ENCODE results near the gene ASPG.
"Not testable (repeated sequence)": the region's sequence is repeated elsewhere in the genome, so short reads cannot be mapped to it uniquely, and the experiment has no call there.

ASPG gene

DNA sequence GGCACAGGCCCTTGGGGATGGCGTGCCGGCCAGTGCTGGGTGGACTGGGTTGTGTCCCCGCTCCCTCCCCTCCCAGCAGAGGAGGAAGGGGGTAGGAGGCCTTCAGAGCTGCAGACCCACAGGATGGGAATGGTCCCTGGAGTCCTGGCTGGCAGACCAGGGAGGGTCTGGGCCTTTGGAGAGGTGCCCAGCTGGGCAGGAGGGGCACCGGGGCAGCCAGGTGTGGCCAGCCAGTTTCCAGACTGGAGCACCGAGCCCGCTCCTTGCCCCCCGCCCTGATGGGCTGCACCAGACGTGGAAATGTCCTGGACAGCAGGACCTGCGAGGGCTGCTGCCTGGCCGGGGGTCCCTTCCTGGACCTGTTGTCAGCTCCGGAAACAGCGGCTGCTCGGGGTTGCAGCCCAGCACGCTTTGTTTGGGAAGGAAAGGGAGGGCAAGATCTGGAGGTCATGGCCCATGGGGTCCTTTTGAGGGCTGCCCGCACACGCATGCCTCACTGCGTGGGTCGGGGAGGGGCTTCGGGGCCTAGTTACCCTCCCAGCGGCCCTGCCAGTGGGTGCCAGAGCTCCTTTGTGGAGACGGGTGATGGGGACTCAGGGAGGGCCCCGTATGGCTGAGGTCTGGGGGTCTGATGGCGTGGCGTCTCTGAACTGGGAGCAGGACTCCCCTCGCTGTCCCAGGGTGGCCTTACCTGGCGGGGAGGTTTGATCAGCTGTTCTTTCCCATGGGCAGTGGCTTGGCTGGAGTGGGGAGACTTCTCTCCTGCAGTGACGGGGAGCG, 62.0 kb downstream of the ASPG start:
- no peak for DNase-seq (ENCODE audit: low spot score)

GRCh38 chr14:104148433-104149277, 63.2 kb downstream of the ASPG start:
- DNase-seq (ENCODE audit: low spot score): no peak

- DNase-seq (ENCODE audit: low spot score): no peak
These were observed 63.7 kb downstream of the ASPG start for GRCh38 chr14:104149278-104149595.

DNA sequence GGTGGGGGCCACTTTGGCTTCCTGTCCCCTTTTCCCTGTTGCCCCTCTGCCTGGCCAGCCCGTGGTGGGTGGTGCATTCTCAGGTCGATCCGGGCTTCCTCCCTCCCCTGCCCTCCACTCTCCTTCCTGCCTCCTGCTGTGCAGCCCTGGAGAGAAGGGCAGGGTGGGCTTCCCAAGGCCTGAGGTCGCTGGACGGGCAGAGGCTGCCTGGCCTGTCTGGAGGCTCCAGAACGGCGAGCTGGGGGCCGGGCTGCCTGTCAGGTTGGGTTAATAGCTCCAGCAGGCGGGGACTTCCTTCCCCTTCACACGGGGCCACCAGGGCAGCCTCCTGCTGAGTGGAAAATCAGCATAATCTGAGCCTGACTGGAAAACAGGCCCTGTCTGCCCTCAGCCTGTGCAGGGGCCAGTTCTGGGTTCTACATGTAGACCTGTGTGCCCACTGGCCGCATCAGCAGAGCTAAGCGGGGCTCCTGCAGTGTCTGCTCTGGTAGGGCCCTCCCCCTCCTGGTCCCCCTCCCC, 64.2 kb downstream of the ASPG start:
- no peak for DNase-seq (ENCODE audit: low spot score)

DNA sequence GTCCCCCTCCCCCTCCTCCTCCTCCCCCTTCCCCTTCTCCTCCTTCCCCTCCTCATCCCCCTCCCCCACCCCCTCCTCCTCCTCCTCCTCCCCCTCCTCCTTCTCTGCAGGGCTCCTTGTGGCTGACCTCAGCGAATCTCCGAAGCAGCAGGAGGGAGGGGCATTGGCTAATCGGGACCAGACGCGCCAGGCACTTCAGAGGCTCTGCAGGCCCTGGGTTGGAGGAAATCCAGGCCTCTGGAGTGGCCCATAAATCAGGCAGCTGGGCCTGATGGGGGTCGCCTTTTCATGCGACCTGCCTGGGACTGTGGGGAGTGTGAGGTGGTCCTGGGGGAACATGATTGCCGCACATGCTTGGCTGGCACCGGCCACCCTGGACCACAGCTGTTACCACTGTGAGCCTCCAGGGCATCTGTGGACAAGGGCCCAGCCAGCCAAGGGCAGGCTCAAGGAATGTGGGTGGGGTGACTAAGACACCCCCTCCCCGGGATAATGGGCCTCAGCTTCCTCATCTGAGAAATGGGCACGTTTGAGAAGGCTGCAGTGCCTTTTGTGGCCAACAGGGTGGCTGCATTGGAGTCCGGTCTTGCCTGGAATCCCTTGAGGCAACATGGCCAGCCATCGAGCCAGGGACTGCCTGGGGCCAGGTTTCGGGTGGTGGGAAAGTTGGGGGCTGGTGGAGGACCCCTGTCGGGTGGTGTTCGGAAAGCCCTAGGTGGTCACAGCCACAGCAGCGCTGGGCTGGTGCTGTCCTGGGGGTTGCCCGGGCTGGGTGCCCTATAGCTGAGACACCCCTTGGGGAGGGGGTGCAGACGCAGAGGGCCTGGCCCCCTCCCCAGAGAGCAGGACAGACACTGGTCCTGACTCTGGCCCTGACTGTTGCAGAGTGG, 64.9 kb downstream of the ASPG start:
- no peak for DNase-seq (ENCODE audit: low spot score)

DNA sequence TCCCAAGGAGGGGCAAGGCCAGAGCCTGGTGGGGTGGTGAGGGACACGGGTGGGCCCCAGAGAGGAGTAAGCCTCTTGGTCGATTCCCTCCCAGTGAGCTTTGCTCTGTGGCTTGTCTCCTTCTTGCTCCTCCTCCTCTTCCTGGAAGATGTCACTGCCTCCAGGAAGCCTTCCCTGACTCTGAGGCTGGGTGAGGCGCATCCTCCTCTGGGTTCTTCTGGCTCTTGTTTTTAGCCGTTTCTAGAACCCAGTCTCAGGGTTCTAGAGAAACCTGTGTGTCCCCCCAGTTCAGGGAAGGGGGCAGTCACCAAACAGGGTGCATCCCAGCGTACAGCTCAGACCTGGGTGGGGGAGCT, 65.5 kb downstream of the ASPG start:
- DNase-seq (ENCODE audit: low spot score): no peak

GRCh38 chr14:104151566-104152245, 66.2 kb downstream of the ASPG start:
- DNase-seq (ENCODE audit: low spot score): no peak

GRCh38 chr14:104152246-104152575, 66.7 kb downstream of the ASPG start:
- DNase-seq (ENCODE audit: low spot score): no peak

DNA sequence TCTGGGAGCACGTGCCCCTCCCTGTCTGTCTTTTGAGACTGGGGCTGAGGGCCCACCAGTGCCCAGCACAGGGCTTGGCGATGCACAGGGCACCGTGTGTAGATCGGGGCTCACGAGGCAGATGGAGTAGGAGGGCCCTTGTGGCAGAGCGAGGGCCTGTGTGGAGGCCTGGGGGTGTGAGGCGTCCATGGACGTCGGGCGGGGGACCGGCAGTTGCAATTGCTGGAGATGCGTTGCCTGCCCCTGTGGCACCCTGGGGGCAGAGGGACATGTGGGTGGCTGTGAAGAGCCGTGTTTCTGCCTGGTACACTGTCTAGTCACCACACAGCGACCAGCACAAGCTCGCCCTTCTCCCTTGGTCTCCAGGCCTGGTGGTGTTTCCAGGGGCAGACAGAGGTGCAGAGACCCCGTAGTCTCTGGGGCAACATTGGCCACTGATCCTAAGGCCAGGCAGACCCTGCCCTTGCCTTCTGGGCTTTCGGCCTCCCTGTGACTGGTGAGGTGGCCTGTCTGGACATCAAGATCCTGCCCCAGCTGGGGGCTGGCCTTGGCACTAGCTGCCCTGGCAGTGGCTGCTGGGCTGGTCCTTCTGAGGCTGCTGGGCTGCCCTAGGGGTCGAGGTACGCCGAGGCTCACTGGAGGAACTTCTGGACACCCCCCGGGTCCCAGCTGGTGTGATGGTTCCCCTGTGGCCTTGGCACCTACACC, 67.3 kb downstream of the ASPG start:
- no peak for DNase-seq (ENCODE audit: low spot score)

- DNase-seq (ENCODE audit: low spot score): not testable (repeated sequence)
These were observed 67.9 kb downstream of the ASPG start for GRCh38 chr14:104153394-104153755.

- DNase-seq (ENCODE audit: low spot score): no peak
These were observed 68.7 kb downstream of the ASPG start for GRCh38 chr14:104154246-104154645.

DNA sequence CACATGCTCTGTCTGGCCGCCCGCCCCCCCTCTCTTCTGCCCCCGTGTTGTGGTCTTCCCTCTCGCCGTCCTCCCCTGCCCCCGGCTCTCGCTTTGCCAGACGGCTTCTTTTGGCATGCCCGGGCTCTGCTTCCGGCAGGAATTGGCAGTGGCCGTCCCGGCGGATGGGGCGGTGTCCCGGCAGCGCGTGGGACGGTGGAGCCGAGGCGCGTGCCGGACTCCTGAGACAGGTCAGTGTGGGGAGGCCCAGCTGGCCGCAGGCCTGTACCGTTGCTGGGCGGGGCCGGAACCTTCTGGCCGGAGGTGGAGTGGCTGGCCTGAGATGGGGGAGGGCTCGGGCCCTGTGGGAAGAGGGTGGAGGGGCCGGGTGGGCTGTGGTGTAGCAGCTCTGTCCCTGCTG, 70.0 kb downstream of the ASPG start:
- no peak for DNase-seq (ENCODE audit: low spot score)

DNA sequence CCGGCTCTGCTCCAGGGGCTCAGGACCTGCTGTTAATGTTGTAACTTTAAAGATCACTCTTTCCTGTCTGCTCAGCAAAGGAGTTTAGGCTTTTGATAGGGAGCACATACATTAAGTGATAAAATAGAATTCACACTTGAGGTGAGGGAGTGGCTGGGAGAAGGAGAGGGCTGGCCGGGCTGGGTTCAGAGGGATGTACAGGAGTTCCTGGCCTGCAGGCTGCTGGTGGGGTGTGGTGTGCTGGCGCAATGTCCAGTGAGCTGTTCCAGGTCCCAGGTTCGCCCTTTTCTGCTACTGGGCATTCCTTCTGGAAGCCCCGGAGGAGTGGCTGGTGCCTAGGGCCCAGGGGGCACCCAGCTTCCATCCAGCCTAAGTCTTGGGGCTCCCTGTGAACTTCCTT, 70.6 kb downstream of the ASPG start:
- no peak for DNase-seq (ENCODE audit: low spot score)

DNA sequence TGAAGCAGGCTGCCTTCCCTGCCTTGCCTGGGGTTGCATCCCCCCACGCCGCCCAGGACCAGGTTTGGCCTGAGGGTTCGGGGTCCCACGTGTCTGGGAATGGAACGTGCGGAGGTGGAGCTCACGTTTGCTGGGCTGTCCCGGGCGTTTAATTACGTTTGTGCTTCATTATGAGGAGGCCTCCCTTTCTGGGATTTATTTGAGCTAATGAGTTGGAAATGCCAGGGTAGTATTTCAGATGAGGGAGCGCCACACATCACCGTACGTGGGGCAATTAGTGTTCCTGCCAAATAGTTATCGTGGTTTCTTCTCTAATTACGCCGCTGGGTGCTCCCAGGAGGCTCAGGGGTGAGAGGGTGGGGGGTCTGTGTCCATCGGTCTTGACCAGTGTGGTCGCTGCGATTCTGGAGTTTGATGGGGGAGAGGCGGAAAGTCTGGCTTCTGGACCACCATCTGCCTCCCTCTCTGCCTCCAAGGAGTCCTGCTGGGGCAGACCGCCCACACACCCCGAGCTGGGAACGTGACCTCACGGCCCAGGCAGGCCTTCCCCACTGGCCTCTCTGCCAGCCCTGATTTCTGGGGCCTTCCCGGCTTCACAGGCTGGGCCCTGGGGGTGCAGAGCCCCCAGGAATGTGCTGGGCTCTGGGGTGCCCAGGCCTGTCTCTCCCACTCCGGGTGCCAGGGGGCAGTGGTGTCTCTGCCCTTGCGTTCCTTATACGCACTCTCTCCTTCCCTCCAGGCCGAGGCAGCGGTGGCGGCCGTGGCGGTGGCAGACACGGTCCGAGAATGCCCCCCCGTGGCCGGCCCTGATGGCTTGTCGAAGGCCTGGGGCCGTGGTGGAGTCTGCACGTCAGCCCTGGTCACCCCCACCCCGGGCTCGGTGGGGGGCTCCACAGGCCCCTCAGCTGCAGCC, 71.8 kb downstream of the ASPG start:
- no peak for DNase-seq (ENCODE audit: low spot score)

DNA sequence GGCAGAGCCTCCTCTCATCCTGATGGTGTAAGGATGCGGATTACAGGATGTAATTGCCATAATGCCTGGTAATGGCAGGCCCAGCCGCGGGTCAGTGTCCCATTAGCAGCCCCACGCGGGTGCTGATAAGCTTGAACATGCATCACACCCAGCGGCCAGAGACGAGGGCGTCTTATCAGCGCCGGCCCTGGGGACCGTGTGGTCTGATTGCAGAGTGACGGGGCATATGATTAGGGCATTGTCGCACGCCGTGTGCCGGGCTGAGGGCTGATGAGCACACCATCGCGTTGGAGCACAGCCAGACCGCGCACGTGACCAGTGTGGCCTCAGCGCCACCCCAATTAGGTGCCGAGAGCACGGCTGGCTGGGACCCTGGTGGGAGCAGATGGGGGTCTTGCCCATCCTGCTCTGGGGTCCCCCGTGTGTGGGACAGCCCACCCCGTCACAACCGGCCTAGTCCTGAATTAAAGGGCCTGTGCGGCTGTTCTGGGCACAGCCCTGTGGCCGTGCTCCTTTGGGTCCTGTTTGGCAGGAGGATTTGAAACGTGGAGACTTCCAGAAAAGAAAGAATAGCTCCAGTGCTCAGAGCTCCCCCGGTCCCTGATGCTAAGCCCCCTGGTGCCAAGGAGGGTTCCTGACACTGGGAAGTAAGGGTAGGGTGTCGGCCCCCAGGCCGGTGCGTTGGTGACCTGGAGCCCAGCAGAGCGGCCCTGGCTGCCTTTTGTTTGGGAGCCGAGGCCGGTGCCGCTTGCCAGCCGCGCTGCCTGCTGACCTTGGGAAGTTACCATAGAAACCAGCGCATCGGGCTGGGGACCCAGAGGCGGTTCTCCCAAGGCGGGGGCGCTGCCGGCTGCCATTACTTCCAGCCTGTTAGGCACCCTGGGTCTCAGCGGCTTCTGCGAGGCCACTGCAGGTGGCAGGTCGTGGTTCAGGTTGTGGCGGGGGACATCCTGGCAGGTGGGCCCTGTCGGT, 73.6 kb downstream of the ASPG start:
- no peak for DNase-seq (ENCODE audit: low spot score)

DNA sequence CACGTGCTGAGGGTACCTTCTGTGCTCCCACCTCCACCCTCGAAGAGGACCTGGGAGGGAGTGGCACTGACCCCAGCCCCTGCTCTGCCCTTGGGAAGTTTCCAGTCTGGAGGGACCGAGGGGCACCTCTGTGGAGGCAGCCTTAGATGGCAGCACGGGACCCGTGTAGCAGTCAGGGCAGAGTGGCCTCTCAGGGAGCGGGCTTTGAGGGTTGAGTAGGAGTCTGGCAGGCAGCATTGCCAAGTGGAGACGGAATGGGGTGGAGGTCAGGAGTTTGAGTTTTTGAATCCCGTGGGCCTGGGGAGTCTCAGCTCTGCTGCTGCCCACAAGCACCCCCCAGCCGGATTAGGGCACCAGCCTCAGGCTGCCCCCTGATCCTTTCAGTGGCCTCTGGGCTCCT, 74.5 kb downstream of the ASPG start:
- DNase-seq (ENCODE audit: low spot score): no peak

- DNase-seq (ENCODE audit: low spot score): no peak
These were observed 76.3 kb downstream of the ASPG start for GRCh38 chr14:104161602-104162367.

- no peak for DNase-seq (ENCODE audit: low spot score)
These were observed 77.0 kb downstream of the ASPG start for GRCh38 chr14:104162495-104162894.

All from RKO (cell line).